Measurements from ENCODE around the gene DIAPH2. TPM values are rescaled to one million over a fixed set of nuclear protein-coding genes. Genes with fewer than 3 reads are reported as not detected.

Gene DIAPH2
- total and polyA plus RNA-seq, 2 of the 13 experiments (the other 11 are each of a cell fraction or from before 2014, with no cell fraction given), result 2.1 to 8.5 TPM

DNA sequence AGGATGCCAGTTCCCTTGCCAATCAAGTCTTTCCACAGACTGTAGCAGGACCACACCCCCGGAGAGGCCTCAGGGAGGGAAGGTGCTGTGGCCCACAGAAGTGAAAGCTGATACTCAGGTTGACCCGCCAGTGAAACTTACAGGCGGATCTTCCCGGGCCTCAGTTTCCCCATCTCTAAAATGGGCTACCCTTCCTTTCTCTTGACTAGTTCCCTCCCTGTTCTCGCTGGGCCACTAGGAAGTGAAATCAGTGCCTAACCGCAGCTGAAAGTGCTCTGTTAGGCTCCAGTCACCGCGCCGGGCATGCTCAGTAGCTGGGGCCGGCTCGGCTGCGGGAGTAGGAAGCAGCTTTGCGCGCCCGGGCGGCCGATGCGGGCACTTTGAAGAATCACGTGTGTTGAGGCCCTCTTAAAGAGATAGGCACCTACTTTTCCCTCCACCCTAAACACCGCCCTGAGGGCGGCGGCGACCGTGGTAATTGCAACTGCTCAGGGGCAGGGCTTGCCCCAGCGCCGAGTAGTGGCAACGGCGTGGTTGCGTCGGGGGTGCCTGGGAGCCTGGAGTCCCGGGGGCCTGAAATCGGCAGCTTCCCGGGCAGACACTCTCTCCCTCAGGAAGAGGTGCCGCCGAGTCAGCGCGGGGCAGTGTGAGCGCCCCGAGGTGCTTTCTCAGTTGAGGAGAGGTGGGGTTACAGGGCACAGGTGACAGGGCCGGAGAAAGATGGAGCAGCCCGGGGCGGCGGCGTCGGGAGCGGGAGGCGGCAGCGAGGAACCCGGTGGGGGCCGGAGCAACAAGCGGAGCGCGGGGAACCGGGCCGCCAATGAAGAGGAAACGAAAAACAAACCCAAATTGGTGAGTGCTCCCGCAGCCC, at the start of gene DIAPH2 (continued):
- TF ChIP-seq ZNF574 (CRISPR knock-in tag; IDR thresholded peaks at IDR 0.05), result peak; percentile 10; the same call in 1 of the 2 replicates
- TF ChIP-seq RBFOX2 (IDR thresholded peaks at IDR 0.05; ENCODE audit: low read depth, low read length), result peak; percentile 72
- TF ChIP-seq, protein P1, sequence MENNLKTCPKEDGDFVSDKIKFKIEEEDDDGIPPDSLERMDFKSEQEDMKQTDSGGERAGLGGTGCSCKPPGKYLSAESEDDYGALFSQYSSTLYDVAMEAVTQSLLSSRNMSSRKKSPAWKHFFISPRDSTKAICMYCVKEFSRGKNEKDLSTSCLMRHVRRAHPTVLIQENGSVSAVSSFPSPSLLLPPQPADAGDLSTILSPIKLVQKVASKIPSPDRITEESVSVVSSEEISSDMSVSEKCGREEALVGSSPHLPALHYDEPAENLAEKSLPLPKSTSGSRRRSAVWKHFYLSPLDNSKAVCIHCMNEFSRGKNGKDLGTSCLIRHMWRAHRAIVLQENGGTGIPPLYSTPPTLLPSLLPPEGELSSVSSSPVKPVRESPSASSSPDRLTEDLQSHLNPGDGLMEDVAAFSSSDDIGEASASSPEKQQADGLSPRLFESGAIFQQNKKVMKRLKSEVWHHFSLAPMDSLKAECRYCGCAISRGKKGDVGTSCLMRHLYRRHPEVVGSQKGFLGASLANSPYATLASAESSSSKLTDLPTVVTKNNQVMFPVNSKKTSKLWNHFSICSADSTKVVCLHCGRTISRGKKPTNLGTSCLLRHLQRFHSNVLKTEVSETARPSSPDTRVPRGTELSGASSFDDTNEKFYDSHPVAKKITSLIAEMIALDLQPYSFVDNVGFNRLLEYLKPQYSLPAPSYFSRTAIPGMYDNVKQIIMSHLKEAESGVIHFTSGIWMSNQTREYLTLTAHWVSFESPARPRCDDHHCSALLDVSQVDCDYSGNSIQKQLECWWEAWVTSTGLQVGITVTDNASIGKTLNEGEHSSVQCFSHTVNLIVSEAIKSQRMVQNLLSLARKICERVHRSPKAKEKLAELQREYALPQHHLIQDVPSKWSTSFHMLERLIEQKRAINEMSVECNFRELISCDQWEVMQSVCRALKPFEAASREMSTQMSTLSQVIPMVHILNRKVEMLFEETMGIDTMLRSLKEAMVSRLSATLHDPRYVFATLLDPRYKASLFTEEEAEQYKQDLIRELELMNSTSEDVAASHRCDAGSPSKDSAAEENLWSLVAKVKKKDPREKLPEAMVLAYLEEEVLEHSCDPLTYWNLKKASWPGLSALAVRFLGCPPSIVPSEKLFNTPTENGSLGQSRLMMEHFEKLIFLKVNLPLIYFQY (CRISPR knock-in tag; IDR thresholded peaks at IDR 0.05; ENCODE audit: borderline replicate concordance), result 0 out of 2 replicates have a peak, but pooled peaks have one; percentile 12
- peak; percentile 52; the same call in 1 of the 2 replicates for TF ChIP-seq KMT2B (CRISPR knock-in tag; IDR thresholded peaks at IDR 0.05)
- TF ChIP-seq SOX13 (IDR thresholded peaks at IDR 0.05), result no peak
- 0 out of 4 replicates have a peak, but pooled peaks of 1 of the 2 experiments have one; percentile 3 for TF ChIP-seq SOX13 (CRISPR knock-in tag; conservative IDR thresholded peaks at IDR 0.05 in 1 of 2, IDR thresholded peaks at IDR 0.05 in 1 of 2)
- TF ChIP-seq GABPB1 (CRISPR knock-in tag; IDR thresholded peaks at IDR 0.05), result peak; percentile 35; the same call in 1 of the 2 replicates
- TF ChIP-seq MED1 (CRISPR knock-in tag; IDR thresholded peaks at IDR 0.05), result peak; percentile 32; the same call in 1 of the 2 replicates
- TF ChIP-seq GFI1 (CRISPR knock-in tag; IDR thresholded peaks at IDR 0.05; ENCODE audit: borderline replicate concordance), result peak; percentile 59; the same call in 1 of the 2 replicates

All from HepG2 (cell line).